KMS-11 (cell line): ENCODE results near the gene RASSF4.

Experiments used
- H2AFZ ChIP-seq: fragments of 200-600 bp; sonication (generic); 2 replicates; pipeline ENCODE4 v1.6.1; 2016; ENCODE audit warnings: antibody characterized with exemption, mixed run types, low read depth
- H3K27ac ChIP-seq: fragments of 200-600 bp; sonication (generic); 2 replicates; pipeline ENCODE4 v1.6.1; 2016; ENCODE audit warnings: mild to moderate bottlenecking, mixed run types
- H3K27me3 ChIP-seq: fragments of 200-600 bp; sonication (generic); 2 replicates; pipeline ENCODE4 v1.6.1; 2017; ENCODE audit warnings: mild to moderate bottlenecking, low read depth, mixed run types, moderate library complexity; ENCODE audit not compliant: insufficient read depth
- H3K36me3 ChIP-seq: fragments of 200-600 bp; sonication (generic); 2 replicates; pipeline ENCODE4 v1.6.1; 2017; ENCODE audit warnings: mild to moderate bottlenecking, mixed run types; ENCODE audit not compliant: insufficient read depth
- H3K4me1 ChIP-seq: fragments of 200-600 bp; sonication (generic); 2 replicates; pipeline ENCODE4 v1.6.1; 2016; ENCODE audit warnings: mild to moderate bottlenecking, low read depth, mixed run types; ENCODE audit not compliant: poor library complexity, severe bottlenecking
- H3K4me2 ChIP-seq: fragments of 200-600 bp; sonication (generic); 2 replicates; pipeline ENCODE4 v1.7.0; 2016; ENCODE audit warnings: mild to moderate bottlenecking, mixed run types
- H3K4me3 ChIP-seq: fragments of 200-600 bp; sonication (generic); IDR thresholded peaks from 2 replicates; pipeline ENCODE4 v1.6.1; 2017; ENCODE audit warnings: low read depth, low read length, mixed read lengths; ENCODE audit not compliant: insufficient read depth
- H3K79me2 ChIP-seq: fragments of 200-600 bp; sonication (generic); 2 replicates; pipeline ENCODE4 v1.6.1; 2016; ENCODE audit warnings: low read depth, mixed run types; ENCODE audit not compliant: insufficient read depth
- H3K9ac ChIP-seq: fragments of 200-600 bp; sonication (generic); 2 replicates; pipeline ENCODE4 v1.6.1; 2016; ENCODE audit warnings: mild to moderate bottlenecking, mixed run types
- H4K20me1 ChIP-seq: fragments of 200-600 bp; sonication (generic); 2 replicates; pipeline ENCODE4 v1.6.1; 2016; ENCODE audit warnings: mild to moderate bottlenecking, mixed run types; ENCODE audit not compliant: insufficient read depth
- CTCF ChIP-seq: fragments of 200-600 bp; sonication (generic); conservative IDR thresholded peaks from 2 replicates; pipeline ENCODE4 v1.6.1; 2017; ENCODE audit warnings: low read depth, mild to moderate bottlenecking, antibody characterized with exemption, low read length, moderate library complexity, mixed read lengths

Gene RASSF4

GRCh38 chr10:44925224-44925623 is 34.4 kb upstream of the RASSF4 start:
- Histone ChIP-seq H3K4me2 (peak overlapping the region; percentile 19; the same call in 1 of the 2 replicates), H3K27me3 (no peaks in the 10 kb centered on the region), H3K27ac (no peak overlapping the region), H3K4me1 (peaks cover 36% of the 10 kb centered on the region), H4K20me1 (no peaks in the 10 kb centered on the region), H2AFZ (0 out of 2 replicates have a peak overlapping the region, but pooled peaks have one; percentile 24), H3K79me2 (no peaks in the 10 kb centered on the region), H3K4me3 (no peak overlapping the region), H3K36me3 (no peaks in the 10 kb centered on the region), H3K9ac (no peak overlapping the region)
- peak; percentile 53 for TF ChIP-seq CTCF

GRCh38 chr10:44925811-44926750 is 33.5 kb upstream of the RASSF4 start:
- Histone ChIP-seq H3K4me2 (no peak overlapping the region), H3K4me3 (no peak overlapping the region), H4K20me1 (no peaks in the 10 kb centered on the region), H3K9ac (no peak overlapping the region), H3K79me2 (no peaks in the 10 kb centered on the region), H2AFZ (no peak overlapping the region), H3K36me3 (no peaks in the 10 kb centered on the region), H3K27me3 (no peaks in the 10 kb centered on the region), H3K27ac (no peak overlapping the region), H3K4me1 (peaks cover 43% of the 10 kb centered on the region)
- TF ChIP-seq CTCF: no peak

GRCh38 chr10:44926751-44927351 is 32.8 kb upstream of the RASSF4 start:
- no peak overlapping the region for H3K27ac ChIP-seq
- peaks cover 48% of the 10 kb centered on the region for H3K4me1 ChIP-seq
- no peak overlapping the region for H3K4me3 ChIP-seq
- no peaks in the 10 kb centered on the region for H4K20me1 ChIP-seq
- no peaks in the 10 kb centered on the region for H3K36me3 ChIP-seq
- H3K4me2 ChIP-seq: no peak overlapping the region
- TF ChIP-seq CTCF: no peak
- no peak overlapping the region for H3K9ac ChIP-seq
- H3K79me2 ChIP-seq: no peaks in the 10 kb centered on the region
- H3K27me3 ChIP-seq: no peaks in the 10 kb centered on the region
- peak overlapping the region; percentile 7; the same call in 1 of the 2 replicates for H2AFZ ChIP-seq

GRCh38 chr10:44927352-44927751 is 32.2 kb upstream of the RASSF4 start:
- Histone ChIP-seq H3K79me2 (no peaks in the 10 kb centered on the region), H2AFZ (peak overlapping the region; percentile 7; the same call in 1 of the 2 replicates), H3K4me1 (peaks cover 53% of the 10 kb centered on the region), H3K4me3 (no peak overlapping the region), H3K27me3 (no peaks in the 10 kb centered on the region), H4K20me1 (no peaks in the 10 kb centered on the region), H3K4me2 (no peak overlapping the region), H3K36me3 (no peaks in the 10 kb centered on the region), H3K27ac (no peak overlapping the region), H3K9ac (no peak overlapping the region)
- no peak for TF ChIP-seq CTCF
